ENCODE data around the gene ZNF554.

Gene ZNF554

DNA sequence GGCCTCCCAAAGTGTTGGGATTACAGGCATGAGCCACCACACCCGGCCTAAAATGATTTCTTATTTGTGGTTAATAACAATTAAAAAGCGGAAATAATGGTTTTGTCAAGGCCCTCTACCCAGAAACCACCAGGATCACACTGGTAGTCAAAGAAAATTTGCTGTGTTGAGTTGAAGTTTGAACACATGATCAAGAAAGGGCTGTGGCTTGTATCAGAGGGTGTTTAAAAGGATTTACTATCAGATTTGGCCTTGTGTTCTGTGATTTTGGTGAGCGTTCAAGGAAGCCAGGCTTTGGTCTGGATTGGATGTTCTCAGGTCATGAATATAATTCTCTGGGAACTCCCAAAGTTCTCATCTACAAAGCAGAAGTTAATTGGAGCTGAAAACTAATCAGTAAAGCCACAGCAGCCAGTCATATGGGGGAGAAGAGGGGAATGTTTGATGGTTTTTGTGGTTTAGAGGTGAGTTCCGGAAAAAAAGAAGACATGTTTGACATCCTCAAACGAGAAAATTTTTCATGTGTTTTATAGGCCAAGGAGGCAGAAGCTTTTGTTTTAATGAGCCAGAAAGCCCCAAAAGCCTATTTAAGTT lies 36.9 kb downstream of the ZNF554 start:
- no peak for DNase-seq
- intact Hi-C loops (cut with DNase I), result no loop called here

DNA sequence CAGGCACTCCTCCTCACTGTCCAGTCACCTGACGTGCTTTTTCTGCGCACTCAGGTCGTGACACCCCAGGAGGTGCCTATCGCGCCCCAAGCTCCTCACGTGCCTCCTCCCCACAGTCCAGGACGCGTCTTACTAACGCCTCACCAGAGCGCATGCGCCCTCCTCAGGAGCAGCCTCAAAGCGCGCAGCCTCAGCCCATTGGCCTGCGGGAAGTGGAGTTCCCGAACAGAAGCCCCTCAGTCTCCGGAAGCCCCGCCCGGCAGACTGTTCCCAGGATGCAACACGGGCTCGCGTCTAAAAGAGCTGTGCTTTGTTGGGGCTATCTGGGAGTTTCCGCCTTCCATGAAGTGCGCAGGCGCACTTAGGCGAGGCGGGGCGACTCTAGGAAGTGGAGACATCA lies 39.2 kb downstream of the ZNF554 start:
- intact Hi-C loops (cut with DNase I), result no loop called here
- peak in 2 of 10 donors; percentile 65 to 71 for DNase-seq

DNA sequence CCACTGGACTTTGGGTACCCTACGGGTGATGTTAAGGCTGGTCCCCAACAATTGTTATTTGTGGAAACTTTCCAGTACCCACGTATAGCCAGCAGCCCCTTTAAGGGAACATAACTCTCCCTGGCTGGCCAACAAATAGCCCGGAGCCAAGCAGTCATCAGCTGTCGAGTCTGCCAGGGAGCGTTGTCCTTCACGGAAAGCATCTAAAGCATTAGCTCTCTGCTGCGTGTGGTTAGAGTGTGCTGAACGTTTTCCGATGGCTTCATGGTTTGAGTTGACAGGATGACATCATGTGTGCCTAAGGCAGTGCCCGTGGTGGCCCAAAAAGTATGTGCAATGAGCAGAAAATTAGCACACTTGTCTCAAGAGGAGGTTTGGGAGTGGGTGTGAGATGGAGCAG lies 44.1 kb downstream of the ZNF554 start:
- intact Hi-C loops (cut with DNase I), result no loop called here
- DNase-seq, result no peak

DNA sequence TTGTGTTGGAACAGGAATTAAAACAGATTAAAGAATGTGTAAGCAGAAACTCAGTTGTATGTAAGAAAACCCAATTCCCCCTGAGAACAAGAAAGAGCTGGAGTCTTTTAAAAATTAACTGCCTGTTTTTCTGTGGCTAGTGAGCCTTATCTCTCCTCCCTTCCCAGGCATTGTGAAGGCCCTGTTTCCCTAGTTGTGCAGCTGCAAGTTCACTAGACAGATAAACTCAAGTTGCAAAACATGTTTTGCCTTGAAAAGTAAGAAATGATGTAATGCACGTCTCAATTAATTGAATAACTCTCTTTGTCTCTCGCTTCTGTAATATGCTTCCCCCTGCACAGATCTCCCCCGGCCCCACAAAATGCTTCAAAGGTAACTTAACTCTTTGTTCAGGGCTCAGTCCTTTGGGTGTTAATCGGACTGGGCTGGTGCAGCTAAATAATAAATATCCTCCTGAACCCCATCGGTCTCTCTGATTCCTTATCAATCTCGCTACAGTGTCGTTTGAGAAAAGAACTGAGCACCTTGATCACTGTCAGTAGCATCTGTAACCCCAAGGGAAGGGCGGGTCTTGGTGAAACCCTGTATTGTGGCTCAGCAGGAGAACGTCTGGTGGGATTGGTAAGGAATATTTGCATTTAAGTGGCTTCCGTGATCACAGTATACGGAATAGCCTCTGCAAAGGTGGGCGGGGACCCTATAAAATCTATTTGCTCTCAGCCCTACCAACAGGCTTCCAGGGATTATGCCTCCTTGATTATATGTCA lies 45.8 kb downstream of the ZNF554 start:
- DNase-seq, result no peak
- intact Hi-C loops (cut with DNase I), result no loop called here

DNA sequence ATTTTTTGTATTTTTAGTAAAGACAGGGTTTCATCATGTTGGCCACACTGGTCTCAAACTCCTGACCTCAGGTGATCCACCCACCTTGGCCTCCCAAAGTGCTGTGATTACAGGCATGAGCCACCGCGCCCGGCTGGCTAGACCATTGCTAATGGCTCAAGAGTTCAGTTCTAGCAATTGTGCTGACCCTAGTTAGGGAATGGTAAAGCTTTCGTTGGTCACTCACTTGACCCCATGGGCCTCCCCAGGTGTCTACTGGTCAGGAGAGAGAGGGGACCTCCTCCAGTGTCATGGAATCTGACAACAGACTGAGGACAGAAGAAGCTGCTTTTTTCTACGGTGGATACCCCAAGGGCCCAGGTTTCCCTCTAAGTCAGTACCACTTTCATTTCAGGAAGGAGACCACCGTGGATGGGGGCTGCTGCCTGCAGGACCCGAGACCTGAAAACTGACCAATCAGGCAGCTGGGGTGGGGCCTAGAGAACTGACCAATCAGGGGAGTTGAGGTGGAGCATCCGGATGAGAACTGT lies 46.9 kb downstream of the ZNF554 start:
- intact Hi-C loops (cut with DNase I), result no loop called here

DNA sequence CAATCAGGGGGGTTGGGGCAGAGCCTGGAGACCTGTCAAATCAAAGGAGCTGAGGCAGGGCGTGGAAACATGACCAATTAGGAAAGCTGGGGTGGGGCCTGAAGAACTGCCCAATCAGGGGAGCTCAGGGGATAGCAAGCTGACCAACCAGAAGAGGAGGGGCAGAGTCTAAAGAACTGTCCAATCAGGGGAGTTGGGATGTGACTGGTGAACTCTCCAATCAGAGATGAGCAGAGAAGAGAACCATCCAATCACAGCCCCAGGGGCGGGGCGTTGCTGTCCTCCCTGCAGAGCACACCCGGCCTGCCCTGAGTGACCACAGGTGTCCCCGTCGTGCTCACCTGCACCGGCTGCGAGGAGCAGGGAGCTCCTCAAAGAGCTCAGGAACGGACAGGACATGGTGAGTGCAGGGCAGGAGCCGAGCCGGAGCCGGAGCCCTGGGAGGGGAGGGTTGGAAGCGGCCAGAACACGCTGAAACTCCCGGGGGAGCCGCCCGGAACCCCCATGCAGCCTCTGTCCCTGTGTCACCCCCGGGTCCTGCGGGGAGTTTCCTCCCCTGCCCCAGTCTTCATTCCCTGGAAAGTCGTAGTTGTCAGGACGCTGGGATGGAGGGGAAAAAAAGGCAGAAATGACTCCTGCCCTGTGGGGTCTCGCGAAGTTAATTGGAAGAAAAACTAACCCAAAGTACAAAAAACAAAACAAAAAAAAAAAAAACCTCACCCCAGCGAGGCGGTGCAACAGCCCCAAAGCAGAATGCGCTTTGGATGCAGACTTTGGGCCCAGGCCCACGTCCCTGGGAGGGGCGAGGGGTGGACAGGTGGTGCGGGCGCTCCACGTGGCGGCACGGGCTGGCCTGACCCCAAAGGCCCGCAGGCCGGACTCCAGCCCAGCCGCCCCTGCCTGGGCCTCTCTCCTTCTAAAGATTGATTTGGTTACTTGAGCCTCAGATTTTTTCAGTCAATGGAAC lies 47.6 kb downstream of the ZNF554 start, which contains the start of gene ZNF556:
Gene ZNF556 (plus strand): TSS at position 311 of the 967 bp plus-strand sequence. CDS start 87 bp downstream, at position 398.
- intact Hi-C loops (cut with DNase I), result no loop called here
- no peak for DNase-seq

More for the DNA sequence above, 46.9 kb downstream of the ZNF554 start:
- no peak for DNase-seq

DNA sequence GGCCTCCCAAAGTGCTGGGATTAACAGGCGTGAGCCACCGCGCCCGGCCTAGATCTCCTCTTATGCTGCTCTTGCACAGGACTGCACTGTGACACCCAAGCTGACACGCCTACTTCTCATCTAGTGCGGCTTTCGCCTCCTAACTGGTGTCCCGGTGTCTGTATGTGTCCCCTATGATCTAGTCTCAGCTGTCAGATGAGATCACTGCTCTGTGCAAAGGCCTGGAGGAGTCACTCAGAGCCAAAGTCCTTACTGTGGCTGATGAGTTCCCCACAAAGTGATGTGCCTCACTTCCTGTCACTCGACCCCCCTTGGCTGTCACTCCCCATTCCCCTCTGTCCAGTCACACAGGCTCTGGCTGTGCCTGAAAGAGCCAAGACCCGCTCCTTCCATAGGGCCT lies 50.0 kb downstream of the ZNF554 start:
- no peak for DNase-seq
- intact Hi-C loops (cut with DNase I), result loop anchor here (5.0 kb wide), 1 partner anchor 217 kb away; no protein-coding TSS in a partner anchor

DNA sequence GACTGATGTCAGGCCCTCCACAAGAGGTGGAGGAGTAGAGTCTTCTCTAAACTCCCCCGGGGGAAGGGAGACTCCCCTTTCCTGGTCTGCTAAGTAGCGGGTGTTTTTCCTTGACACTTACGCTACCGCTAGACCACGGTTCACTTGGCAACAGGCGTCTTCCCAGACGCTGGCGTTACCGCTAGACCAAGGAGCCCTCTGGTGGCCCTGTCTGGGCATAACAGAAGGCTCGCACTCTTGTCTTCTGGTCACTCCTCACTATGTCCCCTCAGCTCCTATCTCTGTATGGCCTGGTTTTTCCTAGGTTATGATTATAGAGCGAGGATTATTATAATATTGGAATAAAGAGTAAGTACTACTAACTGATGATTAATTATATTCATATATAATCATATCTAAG lies 52.5 kb downstream of the ZNF554 start:
- intact Hi-C loops (cut with DNase I), result loop anchor here (5.0 kb wide), 1 partner anchor 220 kb away; no protein-coding TSS in a partner anchor
- peak in 1 of 10 donors; percentile 27 for DNase-seq

DNA sequence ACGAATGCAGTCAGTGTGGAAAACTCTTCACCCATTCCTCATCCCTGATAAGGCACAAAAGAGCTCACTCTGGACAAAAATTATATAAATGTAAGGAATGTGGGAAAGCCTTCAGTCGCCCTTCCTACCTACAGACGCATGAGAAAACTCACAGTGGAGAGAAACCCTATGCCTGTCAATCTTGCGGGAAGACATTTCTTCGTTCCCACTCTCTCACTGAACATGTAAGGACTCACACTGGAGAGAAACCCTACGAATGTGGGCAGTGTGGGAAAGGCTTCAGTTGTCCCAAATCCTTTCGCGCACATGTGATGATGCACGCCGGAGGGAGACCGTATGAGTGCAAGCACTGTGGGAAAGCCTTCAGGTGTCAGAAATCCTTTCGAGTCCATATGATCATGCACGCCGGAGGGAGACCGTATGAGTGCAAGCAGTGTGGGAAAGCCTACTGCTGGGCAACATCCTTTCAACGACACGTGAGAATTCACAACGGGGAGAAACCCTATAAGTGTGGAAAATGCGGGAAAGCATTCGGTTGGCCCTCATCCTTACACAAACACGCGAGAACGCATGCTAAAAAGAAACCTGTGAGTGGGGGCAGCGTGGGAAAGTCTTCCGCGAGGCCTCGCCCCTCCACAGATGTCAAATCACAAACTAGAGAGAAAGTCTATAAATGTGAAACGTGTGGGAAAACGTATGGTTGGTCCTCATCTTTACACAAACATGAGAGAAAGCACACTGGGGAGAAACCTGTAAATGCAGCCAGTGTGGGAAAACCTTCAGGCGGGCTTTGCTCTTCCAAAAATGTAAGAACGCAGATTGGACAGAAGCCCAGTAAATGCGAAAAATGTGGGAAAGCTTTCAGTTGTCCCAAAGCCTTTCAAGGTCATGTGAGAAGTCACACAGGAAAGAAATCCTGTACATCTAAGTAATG lies 58.0 kb downstream of the ZNF554 start:
- intact Hi-C loops (cut with DNase I), result no loop called here
- DNase-seq, result no peak

DNA sequence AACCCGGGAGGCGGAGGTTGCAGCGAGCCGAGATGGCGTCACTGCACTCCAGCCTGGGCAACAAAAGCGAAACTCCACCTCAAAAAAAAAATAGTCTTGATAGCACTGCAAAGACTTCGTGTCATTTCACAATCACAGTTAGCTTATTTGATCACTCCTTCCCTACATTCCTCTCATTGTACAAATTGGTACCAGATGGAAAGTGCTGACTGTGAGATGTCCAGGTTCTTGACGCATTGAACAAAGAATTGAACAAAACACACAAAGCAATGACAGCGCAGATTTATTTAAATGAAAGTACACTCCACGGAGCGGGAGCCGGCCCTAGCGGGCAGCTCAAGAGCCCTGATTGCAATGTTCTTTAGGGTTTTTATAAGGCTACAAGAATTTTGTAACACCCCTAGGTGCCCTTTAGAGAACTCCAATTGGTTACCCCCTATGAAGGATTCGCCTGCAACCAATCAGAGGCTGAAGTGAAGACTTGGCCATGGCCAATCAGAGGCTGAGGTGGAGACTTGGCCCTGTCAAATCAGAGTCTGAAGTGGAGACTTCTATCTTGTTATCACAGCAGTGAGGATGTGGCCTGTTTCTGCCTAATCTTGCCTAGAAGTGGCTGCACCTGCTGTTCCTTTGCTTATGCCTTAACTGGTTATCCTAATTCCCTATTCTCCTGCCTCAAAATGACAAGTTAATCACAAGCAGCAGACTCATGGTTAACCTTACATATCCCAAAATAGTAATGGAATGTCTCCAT lies 64.2 kb downstream of the ZNF554 start:
- DNase-seq, result peak in 1 of 10 donors; percentile 37
- intact Hi-C loops (cut with DNase I), result loop anchor here (10.0 kb wide), 1 partner anchor 221 kb away; no protein-coding TSS in a partner anchor

DNA sequence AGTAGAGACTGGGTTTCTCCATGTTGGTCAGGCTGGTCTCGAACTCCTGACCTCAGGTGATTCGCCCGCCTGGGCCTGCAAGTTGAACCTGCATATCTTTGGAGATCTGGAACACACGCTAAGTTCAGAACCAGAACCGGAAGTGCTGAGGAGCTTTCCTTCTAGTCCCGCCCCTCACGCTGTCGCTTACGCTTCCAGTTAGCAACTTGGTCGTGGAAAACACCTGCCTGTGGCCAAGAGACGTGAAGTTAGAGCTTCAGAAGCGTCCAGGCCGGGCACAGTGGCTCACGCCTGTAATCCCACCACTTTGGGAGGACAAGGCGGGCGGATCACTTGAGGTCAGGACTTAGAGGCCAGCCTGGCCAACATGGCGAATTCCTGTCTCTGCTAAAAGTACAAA lies 66.1 kb downstream of the ZNF554 start:
- intact Hi-C loops (cut with DNase I), result loop anchor here (5.0 to 10.0 kb wide), 3 partner anchors 219 to 282 kb away; no protein-coding TSS in a partner anchor
- DNase-seq, result peak in 1 of 10 donors; percentile 59
